HG02798 (cell line): ENCODE data around the gene XKR3.
"Not testable (repeated sequence)": the region's sequence is repeated elsewhere in the genome, so short reads cannot be mapped to it uniquely, and the experiment has no call there.

ENCODE experiments used
- ATAC-seq: cut with Tn5 transposase; IDR thresholded peaks from one replicate; pipeline ENCODE4 v1.9.1; 2021; ENCODE audit warnings: mild to moderate bottlenecking; ENCODE audit not compliant: unreplicated experiment, poor library complexity

The XKR3 gene

GRCh38 chr22:16760416-16760815 lies 64.8 kb downstream of the XKR3 start:
- ATAC-seq, result not testable (repeated sequence)

- not testable (repeated sequence) for ATAC-seq
Observed at GRCh38 chr22:16749282-16749681, 75.9 kb downstream of the XKR3 start.

- not testable (repeated sequence) for ATAC-seq
Observed at GRCh38 chr22:16748160-16748929, 76.9 kb downstream of the XKR3 start.

- not testable (repeated sequence) for ATAC-seq
Observed at GRCh38 chr22:16747266-16748159, 77.7 kb downstream of the XKR3 start.

- ATAC-seq, result not testable (repeated sequence)
Observed at GRCh38 chr22:16734271-16734670, 90.9 kb downstream of the XKR3 start.
